Islet of Langerhans (tissue), 1 donor: Measurements from ENCODE around the gene MR1.
"Not testable (repeated sequence)": the region's sequence is repeated elsewhere in the genome, so short reads cannot be mapped to it uniquely, and the experiment has no call there.

Experiments used
- FAIRE-seq: peaks from one replicate; lab custom pipeline; 2011; peaks lifted over from hg19 to GRCh38; lab: Jason Lieb, UNC

MR1 gene

GRCh38 chr1:181032535-181032934 lies 1.2 kb upstream of the MR1 start:
- no peak for FAIRE-seq

- FAIRE-seq: no peak
Observed at GRCh38 chr1:181033128-181033798, 520 bp upstream of the MR1 start.

DNA sequence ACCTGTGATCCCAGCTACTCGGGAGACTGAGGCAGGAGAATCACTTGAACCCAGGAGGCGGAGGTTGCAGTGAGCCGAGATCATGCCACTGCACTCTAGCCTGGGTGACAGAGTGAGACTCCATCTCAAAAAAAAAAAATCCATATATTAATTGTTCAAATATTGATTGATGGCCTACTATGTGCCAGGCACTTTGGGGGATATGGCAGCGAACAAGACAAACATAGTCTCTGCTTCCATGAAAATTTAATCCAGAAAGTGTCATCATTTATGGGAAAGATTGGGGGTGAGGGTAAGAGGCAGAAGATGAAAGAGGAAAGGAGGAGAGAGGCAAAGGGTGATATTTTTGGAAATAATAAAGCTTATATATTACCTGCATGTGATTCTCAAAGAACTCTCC lies 1.4 kb downstream of the MR1 start:
- FAIRE-seq: not testable (repeated sequence)

DNA sequence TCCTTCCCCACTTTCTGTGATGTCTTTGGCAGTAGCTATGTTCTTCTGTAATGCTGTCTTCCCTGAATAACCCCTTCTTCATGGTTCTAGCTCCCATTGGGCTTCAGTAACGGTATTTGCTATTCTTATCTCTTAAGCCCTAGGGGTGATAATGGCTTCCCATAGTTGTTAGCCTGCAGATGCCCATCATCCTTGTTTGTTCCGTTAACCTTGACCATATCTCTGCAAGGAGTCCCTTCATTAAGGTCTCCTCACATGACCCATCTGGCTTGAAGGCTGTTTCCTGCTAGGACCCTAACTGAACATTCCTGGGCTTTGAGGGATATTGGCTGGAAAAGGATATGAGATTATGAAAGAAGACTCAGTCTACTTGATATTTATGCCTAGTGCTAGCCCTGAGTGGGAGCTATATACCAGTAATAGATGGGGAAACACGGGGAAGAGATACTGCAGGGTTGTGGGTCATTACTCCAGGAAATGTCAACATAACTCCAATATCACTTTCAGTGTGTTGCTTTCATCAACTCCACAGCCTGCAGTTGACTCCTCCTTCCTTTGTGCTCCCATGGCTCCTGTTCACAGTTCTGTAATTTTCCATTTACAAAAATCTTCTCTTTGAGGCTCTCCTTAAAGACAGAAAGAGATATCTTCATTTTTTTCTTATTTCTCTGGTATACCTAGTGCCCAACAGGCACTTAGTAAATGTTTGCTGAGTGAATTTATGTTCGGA lies 2.5 kb downstream of the MR1 start:
- no peak for FAIRE-seq

DNA sequence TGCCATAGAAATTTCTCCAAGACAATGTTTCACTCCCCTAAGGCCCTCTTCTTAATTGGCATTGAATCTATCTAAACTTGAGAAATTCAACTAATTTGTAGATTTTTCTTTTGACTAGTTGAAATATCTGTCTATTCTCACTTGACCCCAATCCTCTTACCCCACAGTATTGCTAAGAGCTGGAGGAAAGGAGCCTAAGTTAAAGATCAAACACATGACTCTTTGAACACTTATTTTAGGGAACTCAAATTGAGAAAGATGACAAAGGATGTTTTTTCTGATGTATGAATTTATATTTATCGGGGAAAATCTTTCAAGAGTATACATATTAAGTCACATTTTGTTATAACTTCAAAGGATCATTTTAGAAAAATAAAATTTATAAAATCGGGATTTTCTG lies 3.6 kb downstream of the MR1 start:
- FAIRE-seq: no peak

- no peak for FAIRE-seq
Observed at GRCh38 chr1:181038399-181038873, 4.7 kb downstream of the MR1 start.

GRCh38 chr1:181040284-181040865 lies 6.6 kb downstream of the MR1 start:
- FAIRE-seq: no peak

GRCh38 chr1:181043025-181043888 lies 9.5 kb downstream of the MR1 start:
- FAIRE-seq: no peak

GRCh38 chr1:181044449-181044966 lies 10.7 kb downstream of the MR1 start:
- no peak for FAIRE-seq

DNA sequence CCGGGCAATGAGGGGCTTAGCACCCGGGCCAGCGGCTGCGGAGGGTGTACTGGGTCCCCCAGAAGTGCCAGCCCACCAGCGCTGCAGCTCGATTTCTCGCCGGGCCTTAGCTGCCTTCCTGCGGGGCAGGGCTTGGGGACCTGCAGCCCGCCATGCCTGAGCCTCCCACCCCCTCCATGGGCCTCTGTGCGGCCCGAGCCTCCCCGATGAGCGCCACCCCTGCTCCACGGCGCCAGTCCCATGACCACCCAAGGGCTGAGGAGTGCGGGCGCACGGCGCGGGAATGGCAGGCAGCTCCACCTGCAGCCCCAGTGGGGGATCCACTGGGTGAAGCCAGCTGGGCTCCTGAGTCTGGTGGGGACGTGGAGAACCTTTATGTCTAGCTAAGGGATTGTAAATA lies 12.2 kb downstream of the MR1 start:
- not testable (repeated sequence) for FAIRE-seq

DNA sequence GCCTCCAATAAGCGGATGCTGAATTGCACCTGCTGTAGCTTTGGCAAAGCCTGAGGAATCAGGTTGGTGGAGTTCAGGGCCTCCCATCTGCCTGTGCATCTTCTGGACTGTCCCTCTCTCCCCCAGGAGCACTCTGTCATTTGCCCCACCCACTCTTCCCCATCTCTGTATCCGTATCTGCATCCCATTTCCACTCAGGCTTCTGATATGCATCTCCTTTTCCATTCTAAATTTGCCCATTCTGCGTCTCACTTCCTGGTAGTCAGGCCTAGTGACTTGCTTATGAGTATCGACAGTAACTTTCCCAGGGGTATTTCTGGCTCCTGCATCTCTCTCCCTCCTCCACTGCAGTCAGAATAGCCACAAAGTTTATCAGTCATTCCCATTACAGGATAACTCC lies 15.6 kb downstream of the MR1 start:
- FAIRE-seq: no peak

DNA sequence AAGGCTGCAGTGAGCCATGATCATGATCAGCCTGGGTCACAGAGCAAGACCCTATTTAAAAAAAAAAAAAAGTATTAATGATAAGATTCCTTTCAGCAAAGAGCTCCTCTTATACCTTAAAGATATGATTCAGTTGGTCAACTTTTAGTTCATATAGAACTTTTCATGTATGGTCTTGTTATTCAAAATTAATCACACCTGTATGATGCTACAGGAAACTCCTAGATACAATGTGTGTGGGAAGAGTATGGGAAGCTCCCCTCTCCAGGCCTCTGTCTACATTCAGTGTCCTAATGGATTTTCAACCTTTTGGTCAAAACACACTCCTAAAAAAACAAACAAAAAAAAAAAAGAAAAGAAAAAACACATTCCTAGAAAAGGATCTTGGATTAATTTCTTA lies 17.1 kb downstream of the MR1 start:
- FAIRE-seq: no peak

- FAIRE-seq: no peak
Observed at GRCh38 chr1:181056560-181056959, 22.8 kb downstream of the MR1 start.

DNA sequence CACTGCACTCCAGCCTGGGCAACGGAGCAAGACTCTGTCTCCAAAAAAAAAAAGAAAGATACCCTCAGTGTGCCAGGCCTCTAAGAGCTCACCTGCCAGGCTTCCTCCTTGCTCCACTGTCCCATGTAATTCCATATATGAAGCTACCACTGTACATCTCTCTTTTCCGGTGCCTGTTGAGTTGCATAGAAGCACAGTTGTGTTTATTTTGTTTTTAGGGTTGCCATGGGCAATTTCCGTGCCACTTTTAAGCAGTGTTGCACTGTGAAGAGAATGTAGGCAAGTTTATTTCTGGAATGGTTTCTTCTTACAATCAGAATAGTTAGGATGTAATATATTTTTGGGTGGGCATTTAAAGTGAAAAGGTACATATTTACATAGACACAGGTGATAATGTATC lies 23.3 kb downstream of the MR1 start:
- FAIRE-seq: no peak

GRCh38 chr1:181059435-181059834 lies 25.7 kb downstream of the MR1 start:
- no peak for FAIRE-seq

DNA sequence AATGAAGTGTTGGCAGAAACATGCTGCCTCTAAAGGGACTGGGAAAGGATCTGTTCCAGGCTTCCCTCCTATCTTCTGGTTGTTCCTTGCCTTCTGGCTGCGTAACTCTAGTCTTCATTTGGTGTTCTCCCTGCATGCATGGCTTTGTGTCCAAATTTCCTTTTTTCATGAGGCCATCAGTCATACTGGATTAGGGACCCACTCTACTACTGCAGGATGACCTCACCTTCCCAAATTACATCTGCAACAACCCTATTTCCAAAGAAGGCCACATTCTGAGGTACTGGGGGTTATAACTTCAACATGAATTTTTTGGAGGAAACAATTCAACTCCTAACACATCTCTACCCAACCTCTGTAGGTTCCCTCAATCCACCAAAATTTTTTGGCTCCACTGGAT lies 26.3 kb downstream of the MR1 start:
- FAIRE-seq: no peak

GRCh38 chr1:181060947-181061346 lies 27.2 kb downstream of the MR1 start:
- FAIRE-seq: not testable (repeated sequence)

DNA sequence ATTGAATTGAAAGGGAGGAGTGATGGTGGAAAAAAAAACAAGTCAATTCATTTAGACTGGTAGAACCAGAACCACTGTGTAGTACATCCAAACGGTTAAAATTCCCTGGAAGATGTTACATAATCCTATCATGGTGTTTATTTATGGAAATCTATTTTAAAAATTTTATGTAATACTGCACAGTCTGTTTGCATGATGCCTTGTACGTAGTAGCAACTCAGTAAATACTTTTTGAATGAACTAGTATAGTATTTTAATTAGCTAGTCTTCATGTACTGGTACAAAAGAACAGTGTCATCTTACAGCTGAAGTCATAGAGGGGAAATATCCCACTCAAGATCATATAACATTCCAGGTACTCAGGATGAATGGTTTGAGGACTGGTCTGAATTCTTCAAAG lies 27.7 kb downstream of the MR1 start:
- FAIRE-seq: no peak

GRCh38 chr1:181061891-181062835 lies 28.4 kb downstream of the MR1 start:
- no peak for FAIRE-seq

DNA sequence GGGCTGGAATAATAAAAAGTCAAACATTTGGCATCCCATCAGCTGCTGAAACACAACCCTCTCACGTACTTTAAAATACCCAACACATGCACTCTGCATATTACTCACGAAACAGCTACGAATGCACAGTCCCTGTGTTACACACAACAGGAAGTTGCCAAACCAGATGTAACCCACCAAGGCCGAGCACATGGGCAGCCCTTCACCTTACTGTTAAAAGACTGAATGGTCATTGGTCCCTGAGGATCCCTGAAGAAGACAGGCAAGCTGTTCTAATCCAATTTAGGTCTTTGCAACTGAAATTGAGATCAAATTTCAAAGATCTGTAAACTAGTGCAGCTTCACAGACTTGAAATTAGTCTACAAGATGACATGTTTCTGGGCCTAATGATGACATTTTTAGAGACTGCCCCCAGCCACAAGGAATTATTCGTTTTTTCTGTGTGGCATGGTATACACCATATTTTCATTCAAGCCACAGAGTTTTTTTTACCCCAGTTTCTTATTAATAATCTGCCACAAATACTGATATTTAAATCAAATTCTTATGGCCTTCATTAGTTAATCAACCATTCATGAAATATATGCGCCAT lies 29.1 kb downstream of the MR1 start:
- FAIRE-seq: no peak
